SKM-1 treated with dmso at 0.1 percent for 144 hours (cell line): ENCODE measurements around the gene TDRD7.
A peak's percentile ranks its signal among the peaks of the same experiment; 100 is the strongest.

Source experiments
- DNase-seq: peaks from one replicate; lab custom pipeline; 2025; ENCODE audit not compliant: unreplicated experiment; lab: John Stamatoyannopoulos, UW

The TDRD7 gene

DNA sequence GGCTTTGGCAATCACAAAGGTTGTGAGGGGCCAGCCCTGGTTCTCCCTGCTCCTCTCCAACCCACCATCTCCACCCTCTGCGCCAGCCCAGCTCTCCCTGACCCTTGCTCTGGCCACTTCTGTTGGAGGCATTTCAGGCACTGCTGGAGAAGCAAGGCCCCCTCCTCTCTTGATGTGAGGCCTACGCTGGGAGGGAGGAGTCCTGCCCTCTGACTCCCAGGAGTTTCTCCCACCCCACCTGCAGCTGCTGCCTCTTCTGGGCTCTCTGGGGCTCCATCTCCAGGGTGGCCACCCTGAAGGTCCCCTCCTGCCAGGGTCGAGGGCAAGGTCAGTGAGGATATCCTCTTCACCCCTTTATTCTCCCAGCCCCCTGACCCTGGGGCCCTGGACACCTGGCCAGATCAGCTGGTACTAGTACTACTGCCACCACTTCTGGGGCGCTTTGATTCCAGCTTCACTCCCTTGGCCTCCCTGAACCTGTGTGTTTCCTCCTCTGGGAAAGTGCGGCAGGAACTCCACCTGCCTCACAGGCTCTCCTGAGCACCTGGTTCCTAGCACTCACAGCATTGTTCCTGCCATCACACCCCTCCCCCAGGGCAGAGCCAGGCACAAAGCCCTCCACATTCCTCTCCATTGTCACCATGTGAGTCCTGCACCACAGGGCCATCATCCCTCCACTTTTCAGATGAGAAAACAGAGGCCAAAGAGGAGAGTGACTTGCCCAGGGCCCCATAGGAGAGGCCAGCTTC, 23.8 kb upstream of the TDRD7 start:
- DNase-seq: no peak

DNA sequence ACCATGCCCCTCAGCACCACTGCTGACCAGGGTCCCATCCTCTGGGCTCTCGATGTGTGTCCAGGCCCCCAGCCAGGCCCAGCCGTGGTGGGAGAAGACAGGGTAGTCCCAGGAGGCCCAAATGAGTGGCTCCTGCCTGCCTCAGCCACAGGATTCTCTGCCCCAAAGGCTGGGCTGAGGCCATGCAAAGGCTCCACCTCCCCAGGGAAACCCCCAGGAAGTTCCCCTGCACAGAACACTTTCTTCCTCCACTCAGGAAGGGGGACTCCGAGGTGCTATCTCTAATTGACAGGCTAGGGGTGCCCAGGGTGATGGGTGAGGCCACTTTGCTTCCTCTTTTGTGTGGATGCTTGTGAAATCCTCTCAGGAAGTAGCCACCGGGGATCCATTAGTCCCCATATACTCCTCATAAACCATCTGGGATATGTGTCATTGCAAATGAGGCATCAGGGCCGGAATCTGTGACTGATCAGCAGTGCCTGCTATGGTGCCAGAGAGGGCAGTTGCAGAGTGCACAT, 23.1 kb upstream of the TDRD7 start:
- peak; percentile 29 for DNase-seq

DNA sequence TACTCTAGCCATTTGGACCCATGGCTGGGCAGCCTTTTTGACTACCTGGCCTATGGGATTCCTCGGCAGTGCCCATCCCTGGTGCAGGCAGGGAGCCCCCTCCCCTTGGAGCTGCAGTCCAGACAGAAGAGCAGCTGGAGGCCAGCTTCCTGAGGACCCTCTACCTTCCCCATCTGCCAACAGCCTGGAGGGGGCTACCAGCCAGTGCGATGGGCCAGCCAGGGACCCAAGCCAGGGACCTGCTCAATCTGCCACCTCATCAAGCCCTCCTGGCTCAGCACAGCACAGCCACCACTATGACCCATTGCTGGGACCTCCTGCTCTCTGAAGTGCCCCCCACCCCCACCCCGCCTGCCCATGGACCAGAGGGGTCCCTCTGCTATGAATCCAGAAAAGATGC, 22.6 kb upstream of the TDRD7 start:
- no peak for DNase-seq

DNA sequence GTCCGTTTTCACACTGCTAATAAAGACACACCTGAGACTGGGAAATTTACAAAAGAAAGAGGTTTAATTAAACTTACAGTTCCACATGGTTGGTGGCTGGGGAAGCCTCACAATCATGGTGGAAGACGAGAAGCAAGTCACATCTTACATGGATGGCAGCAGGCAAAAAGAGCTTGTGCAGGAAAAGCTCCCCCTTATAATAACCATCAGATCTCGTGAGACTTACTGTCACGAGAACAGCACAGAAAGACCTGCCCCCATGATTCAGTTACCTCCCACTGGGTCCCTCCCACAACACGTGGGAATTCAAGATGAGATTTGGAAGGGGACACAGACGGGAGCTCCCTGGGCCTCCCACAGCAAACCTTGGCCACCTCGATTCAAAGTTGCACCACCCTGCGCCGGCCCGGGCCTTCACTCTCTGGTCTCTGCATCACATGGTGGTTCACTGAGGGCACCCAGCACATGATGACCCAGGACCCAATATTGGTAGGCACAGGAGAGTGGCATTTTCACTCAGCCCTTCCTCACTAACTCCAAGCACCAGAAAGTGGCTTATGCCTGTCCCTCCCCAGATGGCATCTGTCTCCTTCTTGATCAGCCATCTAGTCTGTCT, 21.0 kb upstream of the TDRD7 start:
- DNase-seq: no peak

DNA sequence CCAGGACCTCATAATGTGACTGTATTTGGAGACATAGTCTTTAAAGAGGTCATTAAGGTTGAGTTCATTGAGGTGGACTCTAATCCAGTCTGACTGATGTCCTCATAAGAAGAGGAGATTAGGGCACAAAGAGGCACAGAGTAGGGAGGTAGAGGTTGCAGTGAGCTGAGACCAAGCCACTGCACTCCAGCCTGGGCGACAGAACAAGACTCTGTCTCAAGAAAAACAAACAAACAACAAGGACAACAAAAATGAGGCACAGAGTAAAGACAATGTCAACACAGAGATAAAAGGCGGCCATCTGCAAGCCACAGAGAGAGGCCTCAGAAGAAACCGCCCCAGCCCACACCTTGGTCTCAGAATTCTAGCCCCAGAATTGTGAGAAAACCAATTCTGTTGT, 17.0 kb upstream of the TDRD7 start:
- no peak for DNase-seq

DNA sequence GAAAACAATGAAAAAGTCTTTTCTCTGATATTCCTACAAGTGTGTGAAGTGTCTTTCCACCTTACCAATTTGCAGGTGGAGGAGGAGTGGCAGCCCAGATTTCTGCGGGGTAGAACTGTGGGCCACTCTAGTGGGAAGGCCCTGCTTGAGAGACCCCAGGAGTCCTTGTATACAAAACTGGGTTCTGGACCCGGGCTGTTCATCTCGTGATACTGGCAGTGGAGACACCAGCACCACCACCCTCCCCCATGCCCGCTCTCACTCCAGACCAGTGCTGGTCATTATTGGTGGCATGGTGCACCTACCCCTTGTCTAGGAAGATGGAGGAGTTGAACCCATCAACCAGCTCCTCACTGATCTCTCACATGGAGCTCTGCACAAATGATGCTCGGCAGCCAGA, 16.2 kb upstream of the TDRD7 start:
- DNase-seq: no peak

DNA sequence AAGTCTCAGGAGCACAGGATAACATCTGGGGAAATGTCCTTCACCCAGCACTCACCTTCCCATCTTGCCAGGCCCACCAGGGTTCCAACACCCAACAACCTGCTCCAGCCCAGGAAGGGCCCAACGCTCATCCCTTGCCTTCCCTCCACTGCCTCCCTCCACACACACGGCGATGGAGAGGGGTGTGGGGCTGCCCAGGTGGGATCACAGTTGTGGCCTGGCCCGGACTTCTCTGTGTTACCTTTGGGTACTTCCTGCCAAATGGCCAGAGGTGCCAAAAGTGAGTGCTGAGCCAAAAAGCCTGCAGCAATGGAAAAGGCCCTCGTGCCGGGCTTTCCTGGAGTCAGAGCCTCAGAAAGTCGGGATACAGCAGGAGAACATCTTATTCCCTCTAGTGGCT, 15.6 kb upstream of the TDRD7 start:
- DNase-seq: no peak

DNA sequence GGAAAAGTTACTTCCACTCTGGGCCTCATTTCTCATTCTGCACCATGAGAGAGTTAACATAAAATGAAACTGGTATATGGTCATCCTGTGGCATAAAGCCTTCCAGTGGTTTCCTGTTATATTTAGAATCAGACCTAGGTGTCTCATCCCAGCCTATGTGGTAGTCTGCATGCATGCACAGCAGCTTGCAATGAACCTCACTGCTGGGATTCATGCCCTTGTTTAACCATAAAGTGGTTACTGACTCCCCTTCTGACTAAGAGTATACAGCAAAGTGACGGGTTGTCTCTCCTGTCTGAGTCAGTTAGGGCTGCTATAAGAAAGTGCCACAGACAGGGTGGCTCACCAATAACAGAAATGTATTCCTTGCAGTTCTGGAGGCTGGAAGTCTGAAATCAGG, 14.7 kb upstream of the TDRD7 start:
- no peak for DNase-seq

DNA sequence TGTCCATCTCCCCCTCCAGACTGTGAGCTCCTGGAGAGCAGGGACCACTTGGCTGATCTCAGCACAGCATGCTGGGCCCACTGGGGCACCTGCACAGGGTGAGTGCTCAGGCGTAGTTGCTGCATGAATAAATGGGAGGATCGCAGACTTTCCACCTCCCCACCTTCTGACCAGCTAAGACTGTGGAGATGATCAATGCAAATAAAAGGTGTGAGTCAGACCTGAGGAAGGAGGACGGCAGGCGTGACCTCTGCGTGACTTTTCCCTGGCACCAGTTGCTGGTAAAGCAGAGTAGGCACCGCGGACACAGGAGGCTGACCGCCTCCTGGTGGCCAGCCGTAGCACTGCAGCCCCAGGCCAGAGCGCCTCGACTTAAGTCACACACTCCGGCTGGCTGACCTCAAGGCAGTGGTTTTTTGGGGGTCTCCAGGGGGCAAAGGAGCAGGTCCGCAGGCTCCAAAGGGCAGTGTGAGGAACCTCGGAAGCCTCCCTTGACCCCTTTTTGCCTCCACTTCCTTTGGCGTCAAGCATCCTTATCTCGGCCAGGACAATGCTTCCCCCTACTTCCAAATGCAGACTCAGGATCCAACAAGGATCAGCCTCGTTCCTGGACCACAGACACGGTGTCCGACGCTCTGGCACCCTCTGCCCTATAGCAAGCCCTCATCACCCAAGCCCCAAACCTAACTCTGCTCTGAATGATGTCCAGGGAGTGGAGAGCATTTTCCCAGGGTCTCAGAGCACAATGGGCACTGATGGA, 12.7 kb upstream of the TDRD7 start:
- DNase-seq: no peak

DNA sequence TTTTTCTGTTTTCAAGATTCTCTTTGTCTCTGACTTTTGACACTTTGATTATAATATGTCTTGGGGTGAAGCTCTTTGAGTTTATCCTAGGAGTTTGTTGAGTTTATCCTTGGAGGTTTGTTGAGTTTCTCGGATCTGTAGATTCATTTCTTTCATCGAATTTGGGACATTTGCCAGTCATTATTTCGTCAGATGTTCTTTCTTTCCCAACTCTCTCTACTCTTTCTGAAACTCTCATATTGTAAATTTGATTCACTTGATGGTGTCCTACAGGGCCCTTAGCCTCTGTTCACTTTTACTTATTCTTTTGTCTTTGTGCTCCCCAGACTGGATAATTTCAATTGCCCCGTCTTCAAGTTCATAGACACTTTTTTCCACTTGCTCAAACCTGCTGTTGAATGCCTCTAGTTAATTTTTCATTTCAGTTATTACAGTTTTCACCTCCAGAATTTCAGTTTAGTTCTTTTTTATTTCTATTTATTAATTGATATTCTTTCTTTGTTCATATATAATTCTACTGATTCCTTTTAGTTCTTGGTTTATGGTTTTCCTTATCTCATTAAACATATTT, 8.1 kb upstream of the TDRD7 start:
- DNase-seq: no peak

DNA sequence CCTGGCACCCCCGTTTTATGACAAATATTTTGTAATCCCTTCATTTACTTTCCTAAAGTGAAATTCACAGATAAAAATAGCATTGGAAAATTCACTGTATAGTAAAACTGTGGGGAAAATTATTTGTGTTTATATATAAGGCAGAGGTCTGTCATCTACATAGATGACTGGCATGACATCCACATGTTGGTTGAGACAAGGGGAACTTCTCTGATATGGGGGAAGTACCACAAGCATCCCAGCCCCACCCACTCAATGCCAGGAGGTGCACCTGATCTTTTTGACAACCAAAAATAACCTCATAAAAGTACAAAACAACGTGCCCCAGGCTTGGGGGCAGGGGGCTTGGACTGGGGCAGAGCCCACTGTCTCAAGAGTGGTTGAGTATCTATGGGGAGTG, 6.3 kb upstream of the TDRD7 start:
- no peak for DNase-seq

DNA sequence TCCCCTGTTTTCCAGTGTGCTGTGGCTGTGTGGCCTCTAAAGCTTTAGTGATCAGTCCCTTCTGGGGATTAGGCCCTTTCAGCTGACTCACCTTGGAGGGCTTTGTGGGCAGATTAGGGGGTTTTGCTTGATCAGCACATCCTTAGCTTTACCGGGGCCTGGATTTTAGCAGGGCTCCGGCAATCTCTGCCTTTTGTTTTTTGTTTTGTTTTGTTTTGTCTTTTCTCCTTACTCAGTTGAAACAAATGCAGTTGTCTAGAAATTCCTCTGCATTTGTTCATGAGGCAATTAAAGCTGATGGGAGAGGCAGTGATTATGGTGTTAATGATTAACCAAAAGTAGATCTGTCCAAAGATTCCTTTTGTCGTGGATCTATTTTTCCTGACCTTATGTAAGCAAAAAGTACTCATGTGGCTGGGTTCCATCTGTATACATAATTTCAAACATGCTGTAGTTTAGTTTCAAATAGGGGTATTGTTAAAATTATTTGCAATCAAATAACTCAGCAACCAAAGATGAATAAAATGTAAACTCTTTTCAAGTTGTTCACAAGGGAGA, 5.2 kb upstream of the TDRD7 start:
- DNase-seq: no peak

DNA sequence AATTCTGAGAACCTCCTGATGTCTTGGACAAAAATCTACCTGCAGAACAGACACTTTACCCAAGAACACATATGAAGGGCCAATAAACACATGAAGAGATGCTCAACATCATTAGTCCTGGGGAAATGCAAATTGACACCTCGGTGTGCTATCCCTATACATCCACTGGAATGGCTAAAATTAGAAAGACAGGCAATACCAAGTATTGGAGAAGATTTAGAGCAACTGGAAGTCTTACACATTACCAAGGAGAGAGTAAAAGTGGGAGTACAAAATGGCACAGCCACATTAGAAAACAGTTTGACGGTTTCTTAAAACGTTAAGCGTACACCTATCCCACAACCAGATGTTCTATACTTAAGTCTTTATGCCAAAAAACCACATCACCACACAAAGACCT, 3.3 kb upstream of the TDRD7 start:
- no peak for DNase-seq

DNA sequence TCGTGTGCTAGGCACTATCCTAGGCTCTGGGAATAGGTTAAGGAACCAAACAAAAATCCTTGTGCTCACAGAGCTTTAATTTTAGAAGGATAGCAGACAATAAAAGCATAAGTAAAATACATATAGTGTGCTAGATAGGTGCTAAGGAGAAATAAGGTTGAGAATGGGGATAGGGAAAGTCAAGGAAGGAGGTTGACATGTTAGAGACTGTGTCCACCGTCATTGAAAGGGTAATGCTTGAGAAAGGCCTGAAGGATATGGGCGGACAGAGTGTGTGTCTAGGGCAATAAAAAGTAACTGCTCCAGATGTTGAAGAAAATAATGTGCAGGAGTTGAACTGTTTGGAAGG, 482 bp upstream of the TDRD7 start:
- DNase-seq: no peak

DNA sequence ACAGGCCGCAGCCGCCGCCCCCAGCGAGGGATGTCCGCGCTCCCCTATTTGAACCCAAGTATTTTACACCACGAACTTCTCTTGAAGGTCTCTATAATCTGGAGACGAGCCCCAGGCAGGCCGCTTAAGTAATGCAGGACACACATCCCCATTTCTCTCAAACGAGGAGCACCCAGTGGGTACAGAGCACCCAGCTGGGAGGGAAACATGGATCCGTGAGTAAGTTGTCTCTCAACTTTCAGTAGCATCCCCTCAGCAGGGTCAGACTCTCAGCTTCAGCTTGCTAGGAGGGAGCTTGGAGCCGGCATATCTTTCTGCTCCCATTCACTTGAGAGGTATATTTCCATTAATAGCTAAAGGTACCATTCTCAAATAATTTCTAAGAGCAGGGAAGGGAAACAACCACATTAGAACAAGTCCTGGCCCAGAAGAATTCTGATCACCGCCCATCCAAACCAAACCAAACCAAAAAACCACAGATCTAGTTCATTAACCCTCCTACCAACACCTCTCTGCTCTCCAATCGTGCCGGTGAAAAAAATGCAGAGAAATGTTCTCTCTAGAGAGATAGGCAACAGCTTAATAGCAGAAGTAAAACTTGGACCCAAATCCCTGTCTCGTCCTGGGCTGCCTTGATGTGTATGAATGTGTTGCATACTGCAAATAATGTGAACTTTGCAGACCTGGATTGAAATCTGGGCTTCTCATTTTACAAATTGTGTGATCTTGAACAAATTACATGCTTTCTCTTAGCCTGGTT, 910 bp downstream of the TDRD7 start:
- DNase-seq: peak; percentile 6

DNA sequence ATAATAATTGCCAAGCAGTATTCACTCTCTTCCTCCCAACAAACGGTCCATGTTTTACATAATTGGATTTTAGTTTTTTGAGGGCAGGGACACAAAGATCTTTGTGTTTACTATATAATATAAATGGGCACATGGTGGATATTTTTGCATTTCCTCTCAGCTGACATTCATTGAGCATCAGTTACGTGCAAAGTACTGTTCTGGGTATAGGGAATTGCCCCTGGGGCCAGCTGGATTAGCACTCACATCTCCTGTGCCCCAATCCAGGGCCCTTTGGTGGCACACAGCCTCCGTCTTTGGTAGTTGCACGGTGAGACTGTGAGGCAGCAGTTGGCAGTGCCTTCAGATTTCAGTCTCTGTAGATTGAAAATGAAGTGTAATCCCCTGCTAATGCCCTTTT, 1.6 kb downstream of the TDRD7 start:
- DNase-seq: no peak

DNA sequence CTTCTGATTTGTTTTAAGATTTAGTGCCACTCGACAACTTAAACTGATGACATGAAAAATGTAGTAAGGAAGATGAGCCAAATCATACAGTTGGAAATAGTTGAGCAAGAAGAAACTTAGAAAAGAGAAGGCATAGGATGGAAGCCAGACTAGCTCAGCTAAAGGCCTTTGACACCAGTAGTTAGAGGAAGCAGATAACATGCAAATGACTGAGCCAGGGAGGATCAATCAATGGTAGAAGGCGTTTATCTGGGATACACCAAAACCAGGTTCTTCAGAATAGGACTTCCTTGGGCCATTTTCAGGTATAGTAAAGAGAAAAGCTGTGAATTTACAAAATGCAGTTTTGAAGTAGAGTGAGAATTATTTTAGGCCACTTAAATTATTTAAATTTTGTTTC, 3.2 kb downstream of the TDRD7 start:
- DNase-seq: no peak

DNA sequence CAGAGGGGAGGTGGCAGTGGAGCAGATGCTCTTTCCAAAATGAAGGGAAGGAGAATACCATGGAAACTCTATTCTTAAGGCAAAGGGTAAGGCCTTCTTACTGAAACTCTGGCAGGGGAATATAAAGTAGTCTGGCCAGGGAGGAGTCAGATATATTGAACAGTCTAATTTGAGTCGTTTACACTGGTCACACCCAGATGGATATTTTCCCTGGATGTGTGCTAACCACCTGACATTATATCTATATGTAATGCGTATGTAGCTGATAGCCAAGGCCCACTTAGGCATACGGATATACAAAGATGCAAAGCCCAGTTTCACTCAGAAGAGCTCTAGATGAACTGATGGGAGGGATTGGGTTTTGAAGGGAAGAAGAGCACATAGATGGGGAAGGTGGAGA, 7.0 kb downstream of the TDRD7 start:
- DNase-seq: no peak

DNA sequence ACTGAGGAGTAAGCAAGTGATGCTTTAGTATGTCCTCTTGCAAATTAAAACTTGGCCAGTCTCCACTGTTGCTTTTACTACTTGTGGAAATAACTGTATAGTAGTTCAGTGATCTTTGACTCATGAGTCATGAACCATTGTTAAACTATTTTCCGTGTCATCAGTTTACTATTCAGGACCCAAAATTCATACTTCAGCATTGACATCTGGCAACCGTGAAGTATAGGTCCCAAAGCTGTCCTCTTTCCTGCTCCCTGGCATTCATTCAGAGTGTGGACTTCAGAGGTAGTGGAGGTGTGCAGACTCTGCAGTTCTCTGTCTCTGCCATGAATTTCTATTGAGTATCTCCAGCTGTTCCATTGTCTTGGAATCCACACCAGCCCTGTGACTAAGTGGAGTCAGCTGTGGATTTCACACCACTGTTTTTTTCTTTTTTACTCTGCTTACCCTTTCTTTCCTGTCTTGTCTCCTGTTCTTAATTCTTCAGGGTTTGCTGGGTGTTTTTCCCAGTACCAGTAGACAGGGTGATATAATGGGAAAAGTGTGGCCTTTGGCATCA, 7.5 kb downstream of the TDRD7 start:
- no peak for DNase-seq

DNA sequence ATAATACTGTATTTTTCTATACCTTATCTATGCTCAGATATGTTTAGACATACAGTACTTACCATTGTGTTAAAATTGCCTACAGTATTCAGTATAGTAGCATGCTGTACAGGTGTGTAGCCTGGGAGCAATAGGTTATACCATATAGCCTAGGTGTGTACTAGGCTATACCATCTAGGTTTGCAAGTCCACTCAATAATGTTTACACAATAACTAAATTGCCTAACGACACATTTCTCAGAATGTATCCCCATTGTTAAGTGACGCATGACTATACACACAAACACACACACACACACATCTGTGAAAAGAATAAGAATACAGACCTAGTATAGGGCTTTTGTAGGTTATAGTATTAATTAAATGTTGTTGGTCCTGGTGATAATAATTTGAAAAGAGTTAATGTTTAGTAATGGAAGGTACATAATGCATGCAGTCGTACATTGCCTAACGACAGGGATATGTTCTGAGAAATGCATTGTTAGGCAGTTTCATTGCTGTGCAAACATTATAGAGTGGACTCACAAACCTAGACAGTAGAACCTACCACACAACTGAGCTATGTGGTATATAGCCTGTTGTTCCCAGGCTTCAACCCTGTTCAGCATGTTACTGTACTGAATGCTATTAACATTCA, 13.6 kb downstream of the TDRD7 start:
- DNase-seq: no peak
